ENCODE results near the gene GRB2.
A peak's percentile ranks its signal among the peaks of the same experiment; 100 is the strongest.
"Not testable (repeated sequence)": the region's sequence is repeated elsewhere in the genome, so short reads cannot be mapped to it uniquely, and the experiment has no call there.

GRB2 gene

DNA sequence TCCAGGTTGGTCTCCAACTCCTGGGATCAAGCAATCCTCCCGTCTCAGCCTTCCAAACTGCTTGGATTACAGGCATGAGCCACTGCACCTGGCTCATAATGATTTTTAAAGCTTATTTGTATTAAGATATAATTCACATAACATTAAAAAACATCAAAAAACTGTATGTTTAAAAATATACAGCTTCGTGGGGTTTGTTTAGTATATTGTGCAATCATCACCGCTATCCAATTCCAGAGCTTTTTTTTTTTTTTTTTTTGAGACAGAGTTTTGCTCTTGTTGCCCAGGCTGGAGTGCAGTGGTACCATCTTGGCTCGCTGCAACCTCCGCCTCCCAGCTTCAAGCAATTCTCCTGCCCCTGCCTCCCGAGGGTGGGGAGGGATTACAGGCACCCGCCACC lies 105.2 kb downstream of the GRB2 start:
- TF ChIP-seq, protein P1, sequence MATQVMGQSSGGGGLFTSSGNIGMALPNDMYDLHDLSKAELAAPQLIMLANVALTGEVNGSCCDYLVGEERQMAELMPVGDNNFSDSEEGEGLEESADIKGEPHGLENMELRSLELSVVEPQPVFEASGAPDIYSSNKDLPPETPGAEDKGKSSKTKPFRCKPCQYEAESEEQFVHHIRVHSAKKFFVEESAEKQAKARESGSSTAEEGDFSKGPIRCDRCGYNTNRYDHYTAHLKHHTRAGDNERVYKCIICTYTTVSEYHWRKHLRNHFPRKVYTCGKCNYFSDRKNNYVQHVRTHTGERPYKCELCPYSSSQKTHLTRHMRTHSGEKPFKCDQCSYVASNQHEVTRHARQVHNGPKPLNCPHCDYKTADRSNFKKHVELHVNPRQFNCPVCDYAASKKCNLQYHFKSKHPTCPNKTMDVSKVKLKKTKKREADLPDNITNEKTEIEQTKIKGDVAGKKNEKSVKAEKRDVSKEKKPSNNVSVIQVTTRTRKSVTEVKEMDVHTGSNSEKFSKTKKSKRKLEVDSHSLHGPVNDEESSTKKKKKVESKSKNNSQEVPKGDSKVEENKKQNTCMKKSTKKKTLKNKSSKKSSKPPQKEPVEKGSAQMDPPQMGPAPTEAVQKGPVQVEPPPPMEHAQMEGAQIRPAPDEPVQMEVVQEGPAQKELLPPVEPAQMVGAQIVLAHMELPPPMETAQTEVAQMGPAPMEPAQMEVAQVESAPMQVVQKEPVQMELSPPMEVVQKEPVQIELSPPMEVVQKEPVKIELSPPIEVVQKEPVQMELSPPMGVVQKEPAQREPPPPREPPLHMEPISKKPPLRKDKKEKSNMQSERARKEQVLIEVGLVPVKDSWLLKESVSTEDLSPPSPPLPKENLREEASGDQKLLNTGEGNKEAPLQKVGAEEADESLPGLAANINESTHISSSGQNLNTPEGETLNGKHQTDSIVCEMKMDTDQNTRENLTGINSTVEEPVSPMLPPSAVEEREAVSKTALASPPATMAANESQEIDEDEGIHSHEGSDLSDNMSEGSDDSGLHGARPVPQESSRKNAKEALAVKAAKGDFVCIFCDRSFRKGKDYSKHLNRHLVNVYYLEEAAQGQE (IDR thresholded peaks at IDR 0.05; ENCODE audit: insufficient replicate concordance, low read depth) = no peak
- TF ChIP-seq, protein P2, sequence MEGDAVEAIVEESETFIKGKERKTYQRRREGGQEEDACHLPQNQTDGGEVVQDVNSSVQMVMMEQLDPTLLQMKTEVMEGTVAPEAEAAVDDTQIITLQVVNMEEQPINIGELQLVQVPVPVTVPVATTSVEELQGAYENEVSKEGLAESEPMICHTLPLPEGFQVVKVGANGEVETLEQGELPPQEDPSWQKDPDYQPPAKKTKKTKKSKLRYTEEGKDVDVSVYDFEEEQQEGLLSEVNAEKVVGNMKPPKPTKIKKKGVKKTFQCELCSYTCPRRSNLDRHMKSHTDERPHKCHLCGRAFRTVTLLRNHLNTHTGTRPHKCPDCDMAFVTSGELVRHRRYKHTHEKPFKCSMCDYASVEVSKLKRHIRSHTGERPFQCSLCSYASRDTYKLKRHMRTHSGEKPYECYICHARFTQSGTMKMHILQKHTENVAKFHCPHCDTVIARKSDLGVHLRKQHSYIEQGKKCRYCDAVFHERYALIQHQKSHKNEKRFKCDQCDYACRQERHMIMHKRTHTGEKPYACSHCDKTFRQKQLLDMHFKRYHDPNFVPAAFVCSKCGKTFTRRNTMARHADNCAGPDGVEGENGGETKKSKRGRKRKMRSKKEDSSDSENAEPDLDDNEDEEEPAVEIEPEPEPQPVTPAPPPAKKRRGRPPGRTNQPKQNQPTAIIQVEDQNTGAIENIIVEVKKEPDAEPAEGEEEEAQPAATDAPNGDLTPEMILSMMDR (IDR thresholded peaks at IDR 0.05; ENCODE audit: insufficient read depth, low read length) = no peak
- no peak for TF ChIP-seq GABPA (IDR thresholded peaks at IDR 0.05; ENCODE audit: low read depth)
- no peak for TF ChIP-seq SPI1 (IDR thresholded peaks at IDR 0.05; ENCODE audit: borderline replicate concordance, low read depth)
- no peak for TF ChIP-seq POLR2AphosphoS5 (IDR thresholded peaks at IDR 0.05; ENCODE audit: low read depth)
- DNase-seq (ENCODE audit: low read depth in 1 of 2, low spot score in 1 of 2) = no peak
- H3K4me3 ChIP-seq (replicated peaks; ENCODE audit: insufficient read depth, low read length) = no peak overlapping the region
- no peaks in the 10 kb centered on the region for H3K27me3 ChIP-seq (ENCODE audit: insufficient read depth, poor library complexity, severe bottlenecking)
- H3K27ac ChIP-seq (replicated peaks) = no peak overlapping the region

DNA sequence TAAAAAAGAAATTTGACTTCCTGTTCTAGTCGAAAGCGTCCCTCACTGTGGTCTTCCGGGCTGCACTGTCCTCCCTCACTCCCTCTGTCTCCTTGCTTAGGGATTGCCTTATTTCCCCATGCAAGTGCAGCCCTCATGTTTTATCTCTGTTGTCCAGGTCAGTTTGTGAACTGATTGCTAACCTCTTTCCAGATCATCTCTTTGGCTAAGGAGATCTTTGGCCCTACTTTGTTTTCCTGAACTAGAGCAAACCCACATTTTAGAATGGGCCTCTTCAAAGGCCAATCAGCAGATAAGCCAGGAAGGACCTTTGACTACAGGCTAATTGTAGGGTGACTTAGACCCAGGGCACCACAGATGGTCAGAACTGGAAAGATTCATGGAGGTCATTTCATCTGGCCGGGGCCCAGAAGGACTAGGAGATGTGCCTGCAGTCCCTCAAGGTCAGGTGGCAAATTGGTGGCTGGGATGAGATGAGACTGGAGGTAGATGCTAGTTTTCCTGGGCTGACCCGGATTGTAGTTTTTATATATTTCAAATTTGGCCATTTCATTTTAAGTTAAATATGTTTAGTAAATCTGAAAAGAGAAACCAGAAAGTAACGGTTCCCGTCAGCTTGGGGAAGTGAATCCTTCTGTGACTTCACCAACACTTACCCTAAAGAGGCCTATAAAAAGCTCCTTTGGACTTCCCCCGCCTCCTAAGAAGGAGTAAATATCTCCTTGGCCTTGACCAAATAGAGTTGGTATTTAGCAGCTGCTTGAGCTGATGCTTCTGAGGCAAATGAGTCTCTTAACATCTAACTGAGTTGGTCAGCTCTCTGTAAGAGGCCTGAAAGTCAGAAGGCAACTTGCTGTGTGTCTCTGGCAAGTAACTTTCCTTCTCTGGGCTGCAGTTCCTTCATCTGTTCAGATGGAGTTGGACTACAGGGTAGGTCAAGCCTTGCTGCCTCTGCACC lies 110.0 kb downstream of the GRB2 start:
- TF ChIP-seq SPI1 (IDR thresholded peaks at IDR 0.05; ENCODE audit: borderline replicate concordance, low read depth) (peak; percentile 76; the same call in 1 of the 2 replicates), GABPA (IDR thresholded peaks at IDR 0.05; ENCODE audit: low read depth) (no peak; the same call in 1 of the 2 replicates), POLR2AphosphoS5 (IDR thresholded peaks at IDR 0.05; ENCODE audit: low read depth) (no peak)
- TF ChIP-seq, protein P2 (IDR thresholded peaks at IDR 0.05; ENCODE audit: insufficient read depth, low read length) = no peak
- TF ChIP-seq, protein P1 (IDR thresholded peaks at IDR 0.05; ENCODE audit: insufficient replicate concordance, low read depth) = no peak
- peak overlapping the region; percentile 77 for H3K27ac ChIP-seq (replicated peaks)
- peak in 1 of 2 experiments; percentile 64 for DNase-seq (ENCODE audit: low read depth in 1 of 2, low spot score in 1 of 2)
- no peaks in the 10 kb centered on the region for H3K27me3 ChIP-seq (ENCODE audit: insufficient read depth, poor library complexity, severe bottlenecking)
- H3K4me3 ChIP-seq (replicated peaks; ENCODE audit: insufficient read depth, low read length) = no peak overlapping the region

DNA sequence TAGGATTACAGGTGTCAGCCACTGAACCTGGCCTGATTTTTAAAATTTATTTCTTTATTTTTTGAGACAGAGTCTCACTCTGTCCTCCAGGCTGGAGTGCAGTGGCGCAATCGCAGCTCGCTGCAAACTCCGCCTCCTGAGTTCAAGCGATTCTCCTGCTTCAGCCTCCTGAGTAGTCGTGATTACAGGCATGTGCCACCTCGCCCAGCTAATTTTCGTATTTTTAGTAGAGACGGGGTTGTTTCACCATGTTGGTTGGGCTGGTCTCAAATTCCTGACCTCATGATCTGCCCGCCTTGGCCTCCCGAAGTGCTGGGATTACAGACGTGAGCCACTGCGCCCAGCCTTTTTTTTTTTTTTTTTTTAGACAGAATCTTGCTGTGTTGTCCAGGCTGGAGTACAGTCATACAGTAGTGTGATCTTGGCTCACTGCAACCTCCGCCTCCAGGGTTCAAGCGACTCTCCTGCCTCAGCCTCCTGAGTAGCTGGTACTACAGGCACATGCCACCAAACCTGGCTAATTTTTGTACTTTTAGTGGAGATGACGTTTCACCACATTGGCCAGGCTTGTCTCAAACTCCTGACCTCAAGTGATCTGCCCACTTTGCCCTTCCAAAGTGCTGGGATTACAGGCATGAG lies 112.5 kb downstream of the GRB2 start:
- H3K27ac ChIP-seq (replicated peaks) = peak overlapping the region; percentile 40
- not testable (repeated sequence) for H3K27me3 ChIP-seq (ENCODE audit: insufficient read depth, poor library complexity, severe bottlenecking); H3K4me3 ChIP-seq (replicated peaks; ENCODE audit: insufficient read depth, low read length)
- peak in 1 of 2 experiments; percentile 80 for DNase-seq (ENCODE audit: low read depth in 1 of 2, low spot score in 1 of 2)

DNA sequence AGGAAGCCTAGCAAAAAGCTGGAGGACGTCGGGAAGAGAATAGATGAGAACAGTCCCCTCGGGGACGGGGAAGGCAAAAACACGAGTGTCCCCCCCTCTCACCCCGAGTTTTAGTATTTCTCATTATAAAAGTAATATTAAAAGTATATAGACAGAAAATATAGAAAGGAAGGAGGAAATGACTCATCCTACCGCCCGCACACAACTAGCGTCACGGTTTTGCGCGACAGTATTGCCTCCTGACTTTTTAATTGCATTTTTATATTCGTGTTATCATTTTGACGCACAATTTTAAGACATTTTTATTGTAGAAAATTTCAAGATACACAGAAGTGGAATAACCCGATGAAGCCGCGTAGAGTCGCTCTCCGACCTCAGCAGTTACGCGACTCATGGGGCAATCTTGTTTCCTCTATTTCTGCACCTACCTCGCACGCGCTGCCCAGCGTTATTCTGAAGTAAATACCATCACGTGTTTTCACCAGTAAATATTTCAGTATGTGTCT lies 115.6 kb downstream of the GRB2 start:
- peak overlapping the region; percentile 93 for H3K27ac ChIP-seq (replicated peaks)
- TF ChIP-seq, protein P1 (IDR thresholded peaks at IDR 0.05; ENCODE audit: insufficient replicate concordance, low read depth) = no peak
- TF ChIP-seq SPI1 (IDR thresholded peaks at IDR 0.05; ENCODE audit: borderline replicate concordance, low read depth) = no peak
- TF ChIP-seq, protein P2 (IDR thresholded peaks at IDR 0.05; ENCODE audit: insufficient read depth, low read length) = peak; percentile 15
- H3K4me3 ChIP-seq (replicated peaks; ENCODE audit: insufficient read depth, low read length) = peak overlapping the region; percentile 67
- no peaks in the 10 kb centered on the region for H3K27me3 ChIP-seq (ENCODE audit: insufficient read depth, poor library complexity, severe bottlenecking)
- peak in 1 of 2 experiments; percentile 92 for DNase-seq (ENCODE audit: low read depth in 1 of 2, low spot score in 1 of 2)
